HTERT RPE-1 (cell line): ENCODE results near the gene USP6NL.

Source experiments
- in situ Hi-C: fragments of 300-500 bp; cut with MboI; formaldehyde crosslinking; loops from 4 replicates; pipeline ENCODE4 v1.14.3; 2020; ENCODE audit warnings: low sequenced_read_pairs

USP6NL gene

DNA sequence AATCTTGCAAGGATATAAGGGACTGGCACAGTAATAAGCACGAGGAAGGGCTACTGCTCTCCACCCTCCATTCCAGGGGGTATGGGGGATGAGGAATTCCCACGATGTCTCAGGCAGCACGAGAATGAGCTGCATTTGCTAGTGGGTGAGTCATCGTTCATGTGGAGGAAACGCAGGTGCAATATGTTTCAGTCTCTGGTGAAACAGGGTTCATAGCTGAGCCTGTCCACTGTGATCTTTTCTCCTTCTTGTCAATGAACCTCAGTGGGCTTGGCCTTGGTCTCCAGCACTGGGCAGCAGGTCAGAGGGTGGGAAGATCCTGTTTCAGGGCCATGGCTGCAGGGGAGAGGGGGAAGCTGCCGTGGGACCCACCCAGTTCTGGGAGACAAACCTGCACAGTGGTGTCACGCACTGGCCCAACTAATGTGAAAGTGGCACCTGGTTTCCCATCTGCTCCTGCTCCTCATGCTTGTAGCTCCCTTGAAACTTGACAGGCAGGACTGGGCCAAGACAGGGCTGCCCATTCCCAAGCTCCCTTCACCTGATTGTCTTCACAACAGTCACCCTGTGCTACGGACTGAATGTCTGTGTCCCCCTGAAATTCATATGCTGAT, 181.9 kb downstream of the USP6NL start:
- in situ Hi-C loops = no loop called here

DNA sequence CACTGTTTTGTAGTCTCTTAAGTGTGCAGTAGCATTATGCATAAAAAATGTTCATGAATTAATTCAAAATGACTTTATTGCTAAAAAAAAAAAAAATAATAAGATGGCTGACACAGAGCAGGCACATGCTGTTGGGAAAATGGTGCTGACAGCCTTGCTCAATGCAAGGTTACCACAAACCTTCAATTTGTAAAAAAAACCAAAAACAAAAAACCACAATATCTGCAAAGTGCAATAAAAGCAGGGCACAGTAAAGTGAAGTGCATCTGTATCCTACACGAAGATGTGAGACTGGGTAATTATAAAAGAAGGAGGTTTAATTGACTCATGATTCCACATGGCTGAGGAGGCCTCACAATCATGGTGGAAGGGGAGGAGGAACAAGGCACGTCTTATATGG, 185.8 kb downstream of the USP6NL start:
- in situ Hi-C loops = no loop called here

DNA sequence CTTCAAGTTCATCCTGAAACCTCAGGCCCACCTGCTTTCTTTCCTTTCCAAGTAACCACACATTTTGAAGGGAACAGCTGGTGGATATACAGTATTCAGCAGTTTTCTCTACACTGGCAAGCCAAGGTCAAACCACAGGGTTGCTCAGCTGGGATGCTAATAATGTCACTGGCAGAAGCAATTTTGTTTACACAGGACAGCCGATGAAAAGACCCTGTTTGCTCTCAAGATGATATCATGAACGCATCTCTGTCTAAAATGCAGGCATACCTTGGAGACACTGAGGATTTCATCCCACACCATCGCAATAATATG, 186.2 kb downstream of the USP6NL start:
- in situ Hi-C loops = no loop called here

DNA sequence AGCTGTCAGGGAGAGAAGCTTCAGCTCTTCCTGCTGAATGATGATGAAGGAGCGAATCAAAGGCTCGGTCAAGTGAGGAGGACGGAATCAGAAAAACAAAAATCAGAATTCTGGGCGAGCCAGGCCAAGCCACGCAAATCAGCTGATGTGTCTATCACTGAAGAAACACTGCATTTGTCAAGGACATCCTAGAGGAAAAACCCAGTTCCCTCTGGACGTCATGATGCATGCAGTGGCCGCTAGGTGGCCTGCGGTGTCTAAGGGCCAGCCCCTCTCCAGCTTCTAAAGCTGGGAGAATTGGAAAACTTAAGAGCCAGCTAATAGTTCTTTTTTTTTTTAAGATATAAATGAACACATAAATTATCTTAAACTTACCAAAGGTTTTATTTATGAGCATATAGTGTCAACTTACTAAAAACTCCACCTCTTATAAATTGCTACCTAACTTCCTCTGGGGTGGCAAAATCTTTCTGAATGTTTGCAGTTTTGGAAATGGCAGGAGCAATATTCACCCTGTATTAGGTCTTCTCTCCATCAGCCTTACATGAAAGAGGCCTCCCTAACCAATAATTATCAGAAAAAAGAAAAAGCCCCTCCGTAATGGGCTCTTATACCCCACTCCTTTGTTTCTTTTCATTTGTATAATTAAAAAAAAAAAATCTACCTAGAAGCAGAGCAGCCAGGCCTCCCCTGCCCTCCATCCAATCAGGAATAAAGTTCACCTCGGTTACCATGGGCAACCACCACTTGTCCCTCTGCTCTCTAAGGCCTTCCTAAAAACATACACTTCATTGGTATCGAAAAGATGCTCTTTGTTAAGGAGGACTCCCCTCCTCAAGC, 186.8 kb downstream of the USP6NL start:
- in situ Hi-C loops = no loop called here

DNA sequence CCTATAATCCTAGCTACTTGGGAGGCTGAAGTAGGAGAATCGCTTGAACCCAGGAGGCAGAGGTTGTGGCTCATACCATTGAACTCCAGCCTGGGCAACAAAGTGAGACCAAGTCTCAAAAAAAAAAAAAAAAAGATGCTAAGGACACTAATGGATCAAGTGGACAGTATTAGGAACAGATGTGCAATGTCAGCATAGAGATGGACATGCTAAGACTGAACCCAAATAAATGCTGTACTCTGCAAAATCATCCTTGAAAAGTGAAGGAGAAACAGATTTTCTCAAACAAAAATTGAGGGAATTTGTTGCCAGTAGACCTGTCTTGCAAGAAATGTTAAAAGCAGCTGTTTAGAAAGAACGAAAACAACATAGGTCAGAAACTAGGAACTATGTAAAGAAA, 194.5 kb downstream of the USP6NL start:
- in situ Hi-C loops = no loop called here

DNA sequence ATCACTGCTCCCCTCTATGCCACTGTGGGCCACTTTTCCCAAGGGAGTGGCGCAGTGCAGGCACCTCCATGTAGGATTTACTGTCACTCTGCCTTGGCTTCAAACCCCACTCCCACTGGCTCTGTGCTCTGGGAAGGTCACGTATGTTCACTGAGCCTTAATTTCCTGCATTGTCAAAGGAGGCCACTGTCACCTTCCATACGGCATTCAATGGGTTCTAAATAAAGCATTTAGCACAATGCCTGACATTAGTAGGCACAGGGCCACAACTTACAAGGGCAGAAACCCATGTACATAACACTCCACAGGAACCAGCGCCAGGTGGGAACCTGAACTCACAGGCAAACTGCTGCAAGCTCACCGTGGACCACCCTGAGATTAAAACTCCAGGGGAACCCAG, 196.4 kb downstream of the USP6NL start:
- in situ Hi-C loops = no loop called here

DNA sequence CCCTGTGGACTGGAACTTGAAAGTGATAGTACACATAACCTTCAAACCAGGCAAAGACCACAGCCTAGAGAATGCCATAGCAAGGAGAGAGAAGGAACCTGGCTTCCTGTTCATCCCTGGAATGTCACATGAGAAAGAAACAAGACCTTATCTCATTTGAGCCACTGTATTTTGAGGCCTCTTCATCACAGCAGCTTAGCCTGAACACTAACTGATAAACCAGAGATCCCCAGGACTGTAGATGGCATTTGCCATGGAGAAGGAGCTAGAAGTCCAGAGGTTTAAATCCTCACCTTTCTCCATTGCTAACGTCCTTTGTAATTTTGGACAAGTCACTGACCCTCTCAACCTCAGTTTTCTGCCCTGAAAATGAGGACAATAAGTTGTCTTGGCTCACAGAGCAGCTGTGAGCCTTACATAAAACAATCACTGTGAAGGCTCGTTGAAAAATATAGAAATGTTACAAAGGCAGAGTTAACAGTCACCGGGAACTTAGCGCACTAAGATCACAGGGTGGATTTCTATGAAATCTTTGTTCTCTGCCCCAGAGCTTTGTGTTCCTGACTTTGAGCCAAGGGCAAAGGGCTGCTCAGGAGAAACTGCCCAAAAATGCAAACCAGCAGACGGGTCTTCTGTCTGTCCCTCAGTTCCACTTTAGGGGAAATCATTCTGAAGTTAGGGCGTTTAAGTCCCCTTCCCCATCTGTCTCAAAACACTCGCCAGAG, 197.0 kb downstream of the USP6NL start:
- in situ Hi-C loops = no loop called here

DNA sequence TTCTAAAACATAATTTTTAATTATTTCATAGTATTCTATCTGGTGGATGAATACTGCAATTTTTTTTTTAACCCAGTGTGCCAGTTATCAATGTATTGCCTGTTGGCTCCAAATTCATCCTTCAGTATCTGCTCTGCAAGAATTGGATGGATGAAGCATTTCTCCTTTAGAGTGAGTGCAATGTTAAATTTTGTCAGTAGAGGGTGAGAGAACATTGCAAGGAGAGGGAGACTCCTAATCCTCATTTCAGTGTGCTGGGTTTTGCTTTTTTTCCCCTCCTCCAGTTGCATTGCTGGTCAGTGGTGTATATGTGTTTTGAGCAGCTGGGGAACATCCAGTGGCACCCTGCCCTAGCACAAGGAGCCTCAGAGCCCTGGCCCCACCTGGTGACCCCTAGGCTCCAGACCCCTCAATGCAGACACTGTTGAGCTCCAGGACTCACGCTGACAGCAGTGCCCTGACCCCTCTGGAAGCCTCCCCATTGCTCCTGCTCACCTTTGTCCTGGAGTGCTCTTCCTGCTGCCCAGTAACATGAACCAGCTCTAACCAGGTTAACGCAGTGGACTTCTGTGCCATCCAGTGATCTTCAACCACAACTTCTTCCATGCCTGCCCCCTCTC, 199.4 kb downstream of the USP6NL start:
- in situ Hi-C loops = no loop called here

DNA sequence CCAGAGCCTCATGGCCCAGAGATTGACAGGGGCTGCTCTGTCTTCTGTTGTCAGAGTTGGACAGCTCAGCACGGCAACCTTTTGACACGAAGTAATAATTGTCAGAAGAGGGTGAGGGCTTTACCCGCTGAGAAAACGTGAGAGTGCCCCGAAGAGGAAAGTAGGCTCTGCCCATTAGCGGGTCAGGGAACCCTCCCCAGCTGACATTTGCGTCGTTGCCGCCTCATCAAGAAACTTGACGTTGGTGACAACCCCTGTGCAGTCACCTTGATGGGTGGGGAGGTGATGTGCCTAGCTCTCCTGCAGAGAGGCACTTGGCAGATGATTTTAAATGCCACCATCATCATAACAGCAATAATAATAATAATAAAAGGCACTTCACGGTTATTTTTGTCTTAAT, 202.1 kb downstream of the USP6NL start:
- in situ Hi-C loops = no loop called here

DNA sequence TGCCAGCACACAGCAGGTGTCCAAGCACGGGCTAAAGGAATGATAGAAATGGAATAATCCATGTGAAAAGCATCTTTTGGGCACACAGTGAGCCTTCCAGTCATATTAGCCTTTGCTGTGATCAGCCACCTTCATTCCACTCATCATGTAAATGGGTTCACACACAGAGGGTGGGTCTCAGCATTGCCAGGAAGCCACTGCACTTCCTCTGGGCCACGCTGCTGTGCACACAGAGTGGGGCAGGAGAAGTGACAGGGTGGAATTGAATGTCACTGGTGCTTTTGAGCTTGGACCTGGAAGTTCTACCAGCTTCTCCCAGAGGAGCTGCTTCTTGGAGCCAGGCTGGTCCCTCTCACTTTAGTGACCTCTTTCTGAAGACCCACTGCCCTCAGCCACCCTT, 203.5 kb downstream of the USP6NL start:
- in situ Hi-C loops = no loop called here

DNA sequence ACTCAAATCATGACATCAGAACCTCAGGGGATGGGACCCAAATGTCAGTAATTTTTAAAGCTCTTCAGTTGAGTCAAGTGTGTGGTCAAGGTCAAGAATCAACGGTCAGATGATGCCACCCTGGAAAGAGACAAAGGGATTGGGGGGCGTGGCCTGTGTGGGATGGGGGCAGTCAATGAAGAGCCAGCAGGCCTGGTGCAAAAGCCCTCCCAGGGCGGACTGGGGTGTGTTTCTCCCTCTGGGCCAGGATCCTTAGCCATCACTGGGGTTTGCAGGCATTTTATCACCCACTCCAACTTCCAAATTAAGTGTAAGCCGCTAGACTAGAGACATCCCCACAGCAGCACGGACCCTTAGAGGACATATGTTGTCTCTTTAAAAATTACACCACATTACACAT, 204.7 kb downstream of the USP6NL start:
- in situ Hi-C loops = no loop called here

DNA sequence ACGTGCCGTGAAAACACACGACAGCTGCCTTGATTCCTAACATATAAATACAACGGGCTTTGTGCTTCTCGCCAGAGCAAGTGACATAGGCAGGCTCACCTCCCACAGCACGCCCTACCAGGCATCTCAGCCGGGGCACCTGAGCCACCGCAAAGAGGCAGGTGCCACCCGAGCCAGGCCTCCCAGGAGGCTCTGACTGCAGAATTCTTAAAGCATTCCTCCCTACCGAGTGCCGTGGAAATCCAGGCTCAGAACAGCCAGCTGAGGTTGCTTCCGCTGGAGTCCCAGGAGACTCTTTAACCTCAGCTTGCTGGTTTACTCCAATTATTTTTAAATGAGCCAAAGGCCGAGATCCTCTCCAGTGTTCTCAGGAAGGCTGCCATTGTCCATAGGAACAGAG, 206.5 kb downstream of the USP6NL start:
- in situ Hi-C loops = no loop called here
